RPMI8226 (cell line): ENCODE measurements around the gene SERPINB13.

Experiments used
- DNase-seq: peaks from one replicate; pipeline ENCODE4 v3.0.0-alpha.2; 2015

The SERPINB13 gene

GRCh38 chr18:63586966-63587365 is at the start of gene SERPINB13:
TSS of gene SERPINB13 (plus strand) at chr18:63587343. CDS start at chr18:63588668, 1,325 bp downstream.
- no peak for DNase-seq

- no peak for DNase-seq
Observed at GRCh38 chr18:63539904-63540510, 47.1 kb upstream of the SERPINB13 start.

- DNase-seq = no peak
Observed at GRCh38 chr18:63542069-63542468, 45.1 kb upstream of the SERPINB13 start, which contains the start of gene SERPINB12. TSS of gene SERPINB12 (plus strand) at chr18:63542369. CDS start at chr18:63556160, 13,791 bp downstream.

GRCh38 chr18:63544017-63544416 is 43.1 kb upstream of the SERPINB13 start:
- no peak for DNase-seq

- DNase-seq = no peak
Observed at GRCh38 chr18:63545000-63545399, 42.1 kb upstream of the SERPINB13 start.

- DNase-seq = no peak
Observed at GRCh38 chr18:63550068-63550467, 37.1 kb upstream of the SERPINB13 start.

GRCh38 chr18:63551769-63552168 is 35.4 kb upstream of the SERPINB13 start:
- DNase-seq = no peak

GRCh38 chr18:63552581-63552980 is 34.6 kb upstream of the SERPINB13 start:
- no peak for DNase-seq

GRCh38 chr18:63553081-63553480 is 34.1 kb upstream of the SERPINB13 start:
- peak; percentile 42 for DNase-seq

GRCh38 chr18:63559567-63560491 is 27.3 kb upstream of the SERPINB13 start:
- no peak for DNase-seq

GRCh38 chr18:63562284-63562683 is 24.9 kb upstream of the SERPINB13 start:
- DNase-seq = peak; percentile 73

GRCh38 chr18:63564021-63564420 is 23.1 kb upstream of the SERPINB13 start:
- no peak for DNase-seq

- peak; percentile 55 for DNase-seq
Observed at GRCh38 chr18:63564561-63564960, 22.6 kb upstream of the SERPINB13 start.

- no peak for DNase-seq
Observed at GRCh38 chr18:63567276-63567675, 19.9 kb upstream of the SERPINB13 start.

GRCh38 chr18:63567825-63568224 is 19.3 kb upstream of the SERPINB13 start:
- DNase-seq = no peak

- DNase-seq = no peak
Observed at GRCh38 chr18:63570721-63571120, 16.4 kb upstream of the SERPINB13 start.

GRCh38 chr18:63575681-63576080 is 11.5 kb upstream of the SERPINB13 start:
- DNase-seq = no peak

- DNase-seq = peak; percentile 50
Observed at GRCh38 chr18:63578357-63578958, 8.7 kb upstream of the SERPINB13 start.

- no peak for DNase-seq
Observed at GRCh38 chr18:63579616-63580015, 7.5 kb upstream of the SERPINB13 start.

- no peak for DNase-seq
Observed at GRCh38 chr18:63585988-63586387, 1.2 kb upstream of the SERPINB13 start.

GRCh38 chr18:63586431-63586830 is 712 bp upstream of the SERPINB13 start:
- no peak for DNase-seq

- no peak for DNase-seq
Observed at GRCh38 chr18:63588909-63589308, 1.8 kb downstream of the SERPINB13 start.

GRCh38 chr18:63590373-63590772 is 3.2 kb downstream of the SERPINB13 start:
- DNase-seq = no peak
